Psoas muscle (tissue), 8 donors: ENCODE data around the gene OSBP. TPM values are rescaled to one million over a fixed set of nuclear protein-coding genes. Genes with fewer than 3 reads are reported as not detected.

Source experiments
- ATAC-seq, 4 donors: fragments of 200-7000 bp; cut with Tn5 transposase; one replicate each; pipeline ENCODE4 v1.9.1; 2020; ENCODE audit warnings: moderate library complexity in 3 of 4, mild to moderate bottlenecking in 2 of 4
- DNase-seq, 2 donors: peaks; one replicate each; pipeline ENCODE4 v3.0.0-alpha.2; 2020
- H3K27ac ChIP-seq: fragments of 200-600 bp; one replicate; pipeline ENCODE4 v1.8.0; 2022
- H3K27me3 ChIP-seq, 3 donors: fragments of 200-600 bp in 1 of 3; one replicate each; pipeline versions ENCODE4 v1.6.1 to v1.8.0; 2013 to 2022; ENCODE audit warnings: low read length in 2 of 3, mild to moderate bottlenecking in 2 of 3, moderate library complexity in 1 of 3; ENCODE audit not compliant: insufficient read depth in 3 of 3
- H3K36me3 ChIP-seq, 2 donors: fragments of 200-600 bp in 1 of 2; one replicate each; pipeline versions ENCODE4 v1.6.1 to v1.8.0; 2013 to 2022; ENCODE audit warnings: low read depth in 1 of 2, mild to moderate bottlenecking in 1 of 2, moderate library complexity in 1 of 2; ENCODE audit not compliant: insufficient read depth in 1 of 2
- H3K4me1 ChIP-seq: fragments of 200-600 bp; one replicate; pipeline ENCODE4 v1.8.0; 2022
- H3K4me3 ChIP-seq: fragments of 200-600 bp; one replicate; pipeline ENCODE4 v1.8.0; 2022; ENCODE audit warnings: mild to moderate bottlenecking
- H3K9me3 ChIP-seq: fragments of 200-600 bp; one replicate; pipeline ENCODE4 v1.8.0; 2022
- WGBS, 3 donors: extraction: QIAGEN DNeasy Blood & Tissue Kit; methylation state at CpG; one replicate each; pipeline versions ENCODE4 v1.1.6 to v1.1.7; 2013; 5-methylcytosine and 5-hydroxymethylcytosine counted together
- intact Hi-C, 2 donors: fragments of 100-400 bp; cut with DNase I; formaldehyde crosslinking; loops; one replicate each; pipeline versions ENCODE4 v1.11.0 to v1.14.2; 2022
- long read RNA-seq, 2 donors: library from polyadenylated mRNA; unstranded; transcript quantifications; one replicate each; pipeline ENCODE4 v2.0.0, GENCODE V29; 2021
- polyA plus RNA-seq, 3 donors: library from polyadenylated mRNA; stranded (reverse); fragments of 200-250 nt; gene quantifications; one replicate each; pipeline ENCODE4 v1.2.3, GENCODE V29; 2013
- total RNA-seq, 4 donors: library from RNA; stranded (reverse); fragmentation: NEBNext Ultra II Directional in 2 of 4; extraction: Animal tissue kit (Norgen Biotek cat#: 25700) in 2 of 4; gene quantifications; one replicate each; pipeline versions ENCODE4 v1.2.1 to v1.2.4, GENCODE V29; 2021 to 2023
- TF ChIP-seq, protein P1 (sequence below): fragments of 200-600 bp; IDR thresholded peaks from one replicate; pipeline ENCODE4 v1.8.0; 2022; ENCODE audit warnings: antibody characterized with exemption
- donor health status: healthy with polysubstance abuse.
- donor health status: DM: no; HTN: no; CAD: no; lungs with moderate emphysema.
- donor health status: Bipolar disorder and iron deficiency.
- donor health status: healthy.
- donor health status: DM: yes; HTN: yes; CAD: no.
- donor health status: DM: no; HTN: no; CAD: no.
- donor health status: DM: no; HTN: no; CAD: no.
- donor health status: DM: yes; HTN: yes; CAD: no.

OSBP gene, protein sequence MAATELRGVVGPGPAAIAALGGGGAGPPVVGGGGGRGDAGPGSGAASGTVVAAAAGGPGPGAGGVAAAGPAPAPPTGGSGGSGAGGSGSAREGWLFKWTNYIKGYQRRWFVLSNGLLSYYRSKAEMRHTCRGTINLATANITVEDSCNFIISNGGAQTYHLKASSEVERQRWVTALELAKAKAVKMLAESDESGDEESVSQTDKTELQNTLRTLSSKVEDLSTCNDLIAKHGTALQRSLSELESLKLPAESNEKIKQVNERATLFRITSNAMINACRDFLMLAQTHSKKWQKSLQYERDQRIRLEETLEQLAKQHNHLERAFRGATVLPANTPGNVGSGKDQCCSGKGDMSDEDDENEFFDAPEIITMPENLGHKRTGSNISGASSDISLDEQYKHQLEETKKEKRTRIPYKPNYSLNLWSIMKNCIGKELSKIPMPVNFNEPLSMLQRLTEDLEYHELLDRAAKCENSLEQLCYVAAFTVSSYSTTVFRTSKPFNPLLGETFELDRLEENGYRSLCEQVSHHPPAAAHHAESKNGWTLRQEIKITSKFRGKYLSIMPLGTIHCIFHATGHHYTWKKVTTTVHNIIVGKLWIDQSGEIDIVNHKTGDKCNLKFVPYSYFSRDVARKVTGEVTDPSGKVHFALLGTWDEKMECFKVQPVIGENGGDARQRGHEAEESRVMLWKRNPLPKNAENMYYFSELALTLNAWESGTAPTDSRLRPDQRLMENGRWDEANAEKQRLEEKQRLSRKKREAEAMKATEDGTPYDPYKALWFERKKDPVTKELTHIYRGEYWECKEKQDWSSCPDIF
- total RNA-seq (10 to 100 TPM; 43.3 to 51.2 (median 48.6) TPM), polyA plus RNA-seq (10 to 100 TPM; 12.9 to 41.8 (median 30.4) TPM)
- long read RNA-seq, donor 1, full-length matches to known transcripts: 54 of 76 reads
- long read RNA-seq, donor 1, partial matches to known transcripts: 15 of 76 reads
- long read RNA-seq, donor 1, other reads (novel, unspliced or antisense): 7 of 76 reads
- long read RNA-seq, donor 2, full-length matches to known transcripts: 120 of 184 reads
- long read RNA-seq, donor 2, partial matches to known transcripts: 43 of 184 reads
- long read RNA-seq, donor 2, other reads (novel, unspliced or antisense): 21 of 184 reads

DNA sequence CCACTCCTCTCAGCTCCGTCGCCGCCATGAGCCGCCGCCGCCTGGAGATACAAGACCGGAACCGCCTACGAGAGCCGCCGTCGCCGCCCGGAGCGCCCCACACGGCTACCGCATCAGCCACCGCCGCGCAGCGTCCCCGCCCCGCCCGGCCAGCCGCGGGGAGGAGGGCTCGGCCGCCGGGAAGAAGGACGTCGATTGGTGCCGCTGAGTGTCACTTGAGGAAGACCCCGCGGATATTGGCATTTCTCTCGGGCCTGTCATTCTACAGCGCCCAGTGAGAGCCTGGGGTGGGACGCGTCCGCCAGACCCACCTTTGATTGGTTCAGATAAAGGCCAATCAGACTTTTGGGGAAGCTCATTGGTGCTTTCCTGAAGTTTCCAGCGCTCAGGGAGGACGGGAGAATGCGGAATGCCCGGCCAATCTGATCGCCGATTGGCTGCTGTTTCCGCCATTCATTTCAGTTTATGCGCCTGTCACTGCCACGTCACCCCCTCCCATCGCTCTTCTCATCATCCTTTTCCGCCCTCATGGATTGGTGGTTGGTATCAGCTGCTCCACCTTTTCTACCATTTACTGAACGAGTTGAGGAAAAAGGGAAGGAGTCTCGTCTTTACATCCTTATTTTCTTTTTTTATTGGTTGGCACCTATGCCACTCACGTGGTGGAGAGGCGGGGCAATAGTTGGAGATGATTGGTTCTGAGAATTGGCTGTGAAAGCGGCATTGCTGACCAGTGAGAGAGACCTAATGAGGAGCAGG is at the start of gene OSBP:
Gene OSBP, minus strand, starts transcription at position 138 of the 759 bp plus-strand sequence. Its CDS starts 110 bp downstream, at position 28.
- peak within 1 kb of the TSS; percentile 98 for H3K27ac ChIP-seq
- no peaks in the 10 kb centered on the region for H3K27me3 ChIP-seq
- peaks cover 34% of the 10 kb centered on the region for H3K4me1 ChIP-seq
- DNase-seq: peak; percentile 99 to 100
- ATAC-seq: peak; percentile 86 to 91 (median 86)
- no peaks in the 10 kb centered on the region for H3K36me3 ChIP-seq
- TF ChIP-seq, protein P1, sequence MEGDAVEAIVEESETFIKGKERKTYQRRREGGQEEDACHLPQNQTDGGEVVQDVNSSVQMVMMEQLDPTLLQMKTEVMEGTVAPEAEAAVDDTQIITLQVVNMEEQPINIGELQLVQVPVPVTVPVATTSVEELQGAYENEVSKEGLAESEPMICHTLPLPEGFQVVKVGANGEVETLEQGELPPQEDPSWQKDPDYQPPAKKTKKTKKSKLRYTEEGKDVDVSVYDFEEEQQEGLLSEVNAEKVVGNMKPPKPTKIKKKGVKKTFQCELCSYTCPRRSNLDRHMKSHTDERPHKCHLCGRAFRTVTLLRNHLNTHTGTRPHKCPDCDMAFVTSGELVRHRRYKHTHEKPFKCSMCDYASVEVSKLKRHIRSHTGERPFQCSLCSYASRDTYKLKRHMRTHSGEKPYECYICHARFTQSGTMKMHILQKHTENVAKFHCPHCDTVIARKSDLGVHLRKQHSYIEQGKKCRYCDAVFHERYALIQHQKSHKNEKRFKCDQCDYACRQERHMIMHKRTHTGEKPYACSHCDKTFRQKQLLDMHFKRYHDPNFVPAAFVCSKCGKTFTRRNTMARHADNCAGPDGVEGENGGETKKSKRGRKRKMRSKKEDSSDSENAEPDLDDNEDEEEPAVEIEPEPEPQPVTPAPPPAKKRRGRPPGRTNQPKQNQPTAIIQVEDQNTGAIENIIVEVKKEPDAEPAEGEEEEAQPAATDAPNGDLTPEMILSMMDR: no peak
- WGBS, 3 donors: 0% methylated on average over 47 to 55 of the region's 55 CpGs
- peak within 1 kb of the TSS; percentile 92 for H3K4me3 ChIP-seq
- H3K9me3 ChIP-seq: no peaks in the 10 kb centered on the region
- intact Hi-C loops: loop anchor here in 1 of 2 donors (5.0 kb wide), 1 partner anchor 51 kb away; the partner anchor contains the start of gene PATL1

DNA sequence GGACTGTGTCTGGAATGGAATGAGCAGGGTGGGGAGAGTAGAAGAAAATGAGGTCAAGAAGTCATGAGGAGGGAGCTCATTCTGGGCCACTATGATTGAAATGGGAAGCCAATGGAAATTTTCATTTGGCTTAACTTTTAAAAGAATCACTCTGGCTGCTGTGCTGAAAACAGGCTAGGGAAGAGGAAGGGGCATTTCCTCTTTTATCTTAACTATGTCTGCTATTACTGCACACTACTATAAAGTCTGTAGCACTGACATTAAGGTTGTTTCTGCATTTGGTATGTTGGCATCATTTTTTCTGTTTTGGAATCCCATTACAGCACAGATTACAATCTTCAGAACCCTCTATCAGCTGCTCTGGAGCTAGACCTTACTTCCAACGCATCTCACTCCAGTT is 45.0 kb upstream of the OSBP start:
- Histone ChIP-seq H3K4me3 (no peak overlapping the region), H3K4me1 (peaks cover 23% of the 10 kb centered on the region), H3K27me3 (no peaks in the 10 kb centered on the region), H3K36me3 (peaks cover 13 to 100% of the 10 kb centered on the region in 2 donors), H3K9me3 (no peaks in the 10 kb centered on the region), H3K27ac (no peak overlapping the region)
- DNase-seq (no peak), ATAC-seq (no peak)
- intact Hi-C loops: no loop called here
- TF ChIP-seq, protein P1: no peak
- WGBS, 3 donors: 83 to 89% (median 83%) methylated on average over 1 of the region's 1 CpG

DNA sequence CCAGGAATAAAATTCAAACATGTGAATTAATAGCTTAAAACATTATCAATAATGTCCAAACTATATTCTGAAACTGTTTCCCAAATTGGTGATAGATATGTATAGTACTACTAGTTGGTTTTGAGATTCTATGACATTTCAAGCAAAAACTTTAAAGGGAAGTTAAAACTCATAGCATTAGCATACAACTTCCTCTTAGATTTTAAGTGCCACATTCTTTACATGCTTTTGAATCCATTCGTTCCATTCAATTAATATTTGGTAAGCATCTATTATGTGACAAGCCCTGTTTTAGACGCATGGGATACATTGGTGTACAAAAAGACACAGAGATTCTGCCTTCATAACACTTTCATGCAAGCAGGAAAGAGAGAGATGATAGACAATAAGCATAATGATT is 44.4 kb upstream of the OSBP start:
- H3K4me1 ChIP-seq: peaks cover 29% of the 10 kb centered on the region
- H3K27ac ChIP-seq: no peak overlapping the region
- no peaks in the 10 kb centered on the region for H3K9me3 ChIP-seq
- 45 to 63% (median 52%) methylated on average over 2 of the region's 2 CpGs for WGBS, 3 donors
- TF ChIP-seq, protein P1: no peak
- peaks cover 15 to 100% of the 10 kb centered on the region in 2 donors for H3K36me3 ChIP-seq
- no peaks in the 10 kb centered on the region for H3K27me3 ChIP-seq
- no peak for DNase-seq
- intact Hi-C loops: loop anchor here in 1 of 2 donors (5.0 kb wide), 1 partner anchor 83 kb away; no protein-coding TSS in a partner anchor
- no peak for ATAC-seq
- no peak overlapping the region for H3K4me3 ChIP-seq

DNA sequence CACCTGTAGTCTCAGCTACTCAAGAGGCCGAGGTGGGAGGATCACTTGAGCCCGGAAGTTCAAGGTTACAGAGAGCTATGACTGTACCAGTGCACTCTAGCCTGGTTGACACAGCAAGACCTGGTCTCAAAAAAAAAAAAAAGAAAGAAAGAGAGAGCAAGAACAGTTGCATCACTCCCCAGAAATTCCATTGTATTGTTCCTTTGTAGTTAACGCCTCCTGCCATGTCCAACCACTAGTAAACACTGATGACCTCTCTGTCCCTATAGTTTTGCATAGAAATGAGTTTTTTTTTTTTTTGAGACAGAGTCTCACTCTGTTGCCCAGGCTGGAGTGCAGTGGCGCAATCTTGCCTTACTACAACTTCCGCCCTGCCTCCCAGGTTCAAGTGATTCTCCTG is 42.5 kb upstream of the OSBP start:
- DNase-seq: no peak
- H3K4me3 ChIP-seq: no peak overlapping the region
- TF ChIP-seq, protein P1: no peak
- H3K27ac ChIP-seq: no peak overlapping the region
- peaks cover 18% of the 10 kb centered on the region for H3K4me1 ChIP-seq
- intact Hi-C loops: loop anchor here in 1 of 2 donors (5.0 kb wide), 1 partner anchor 81 kb away; no protein-coding TSS in a partner anchor
- peaks cover 18 to 100% of the 10 kb centered on the region in 2 donors for H3K36me3 ChIP-seq
- 97 to 98% (median 98%) methylated on average over 5 of the region's 5 CpGs for whole genome bisulfite sequencing, 3 donors
- no peaks in the 10 kb centered on the region for H3K27me3 ChIP-seq
- no peaks in the 10 kb centered on the region for H3K9me3 ChIP-seq
- no peak for ATAC-seq
